ENCODE results near the gene MASP2.
A peak's percentile ranks its signal among the peaks of the same experiment; 100 is the strongest.
"Not testable (repeated sequence)": the region's sequence is repeated elsewhere in the genome, so short reads cannot be mapped to it uniquely, and the experiment has no call there.

The MASP2 gene

GRCh38 chr1:11058026-11058425 lies 11.0 kb upstream of the MASP2 start:
- DNase-seq = no peak

- no peak for DNase-seq
These were observed 10.4 kb upstream of the MASP2 start for GRCh38 chr1:11057477-11057876.

- DNase-seq = no peak
These were observed 9.5 kb upstream of the MASP2 start for GRCh38 chr1:11056504-11056903.

GRCh38 chr1:11055676-11056075 lies 8.6 kb upstream of the MASP2 start:
- DNase-seq = no peak

- no peak for DNase-seq
These were observed 7.6 kb upstream of the MASP2 start for GRCh38 chr1:11054666-11055065.

- no peak for DNase-seq
These were observed 7.1 kb upstream of the MASP2 start for GRCh38 chr1:11054181-11054580.

GRCh38 chr1:11053758-11054137 lies 6.7 kb upstream of the MASP2 start:
- DNase-seq = no peak

- DNase-seq = no peak
These were observed 6.1 kb upstream of the MASP2 start for GRCh38 chr1:11052839-11053757.

- no peak for DNase-seq
These were observed 4.9 kb upstream of the MASP2 start for GRCh38 chr1:11051781-11052511.

- not testable (repeated sequence) for DNase-seq
These were observed 4.1 kb upstream of the MASP2 start for GRCh38 chr1:11051121-11051520.

- no peak for DNase-seq
These were observed 821 bp downstream of the MASP2 start for GRCh38 chr1:11046270-11046566.

- DNase-seq = no peak
These were observed 1.4 kb downstream of the MASP2 start for GRCh38 chr1:11045428-11046269.

GRCh38 chr1:11044849-11045427 lies 2.1 kb downstream of the MASP2 start:
- DNase-seq = no peak

- no peak for DNase-seq
These were observed 2.8 kb downstream of the MASP2 start for GRCh38 chr1:11044086-11044848.

- DNase-seq = no peak
These were observed 3.8 kb downstream of the MASP2 start for GRCh38 chr1:11042995-11043874.

GRCh38 chr1:11042065-11042464 lies 5.0 kb downstream of the MASP2 start:
- no peak for DNase-seq

- DNase-seq = no peak
These were observed 6.0 kb downstream of the MASP2 start for GRCh38 chr1:11041048-11041447.

GRCh38 chr1:11040105-11040429 lies 7.0 kb downstream of the MASP2 start:
- not testable (repeated sequence) for DNase-seq

- DNase-seq = no peak
These were observed 7.5 kb downstream of the MASP2 start for GRCh38 chr1:11039351-11040104.

- peak; percentile 77 for DNase-seq
These were observed 9.3 kb downstream of the MASP2 start for GRCh38 chr1:11037740-11038182.
